Measurements from ENCODE around the gene ARNT2.

DNA sequence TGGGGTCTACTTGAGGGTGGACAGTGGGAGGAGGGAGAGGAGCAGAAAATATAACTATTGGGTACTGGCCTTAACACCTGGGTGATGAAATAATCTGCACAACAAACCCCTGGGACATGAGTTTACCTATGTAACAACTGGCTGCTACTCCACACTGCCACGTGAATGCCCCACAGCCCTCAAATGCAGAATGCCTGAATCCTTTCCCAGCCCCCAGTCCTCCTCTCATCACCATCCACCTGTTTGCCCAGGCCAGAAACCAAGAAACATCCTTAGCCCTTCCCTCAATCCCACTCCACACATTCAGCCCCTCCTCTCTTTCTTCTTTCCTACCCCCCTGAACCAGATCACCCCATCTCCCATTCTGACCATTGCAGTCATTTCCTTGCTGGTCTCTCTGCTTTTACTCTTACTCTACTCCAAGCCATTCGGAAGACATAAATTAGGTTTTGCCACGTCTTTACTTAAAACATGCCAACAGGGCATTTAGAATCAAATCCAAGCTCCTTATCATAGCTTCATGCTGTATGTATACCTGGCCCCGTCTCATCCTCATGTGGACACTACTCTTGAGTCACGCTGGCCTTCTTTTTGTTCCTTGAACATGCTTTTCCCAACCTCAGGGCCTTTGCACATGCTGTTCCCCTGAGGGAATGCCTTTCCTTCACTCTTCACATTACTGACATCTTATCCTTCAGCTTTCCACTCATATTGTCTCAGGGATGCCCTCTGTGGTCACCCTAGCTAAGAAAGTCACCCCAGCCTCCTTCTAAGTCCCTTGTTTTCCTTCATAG lies 153.5 kb downstream of the ARNT2 start:
- TF ChIP-seq, protein P1, sequence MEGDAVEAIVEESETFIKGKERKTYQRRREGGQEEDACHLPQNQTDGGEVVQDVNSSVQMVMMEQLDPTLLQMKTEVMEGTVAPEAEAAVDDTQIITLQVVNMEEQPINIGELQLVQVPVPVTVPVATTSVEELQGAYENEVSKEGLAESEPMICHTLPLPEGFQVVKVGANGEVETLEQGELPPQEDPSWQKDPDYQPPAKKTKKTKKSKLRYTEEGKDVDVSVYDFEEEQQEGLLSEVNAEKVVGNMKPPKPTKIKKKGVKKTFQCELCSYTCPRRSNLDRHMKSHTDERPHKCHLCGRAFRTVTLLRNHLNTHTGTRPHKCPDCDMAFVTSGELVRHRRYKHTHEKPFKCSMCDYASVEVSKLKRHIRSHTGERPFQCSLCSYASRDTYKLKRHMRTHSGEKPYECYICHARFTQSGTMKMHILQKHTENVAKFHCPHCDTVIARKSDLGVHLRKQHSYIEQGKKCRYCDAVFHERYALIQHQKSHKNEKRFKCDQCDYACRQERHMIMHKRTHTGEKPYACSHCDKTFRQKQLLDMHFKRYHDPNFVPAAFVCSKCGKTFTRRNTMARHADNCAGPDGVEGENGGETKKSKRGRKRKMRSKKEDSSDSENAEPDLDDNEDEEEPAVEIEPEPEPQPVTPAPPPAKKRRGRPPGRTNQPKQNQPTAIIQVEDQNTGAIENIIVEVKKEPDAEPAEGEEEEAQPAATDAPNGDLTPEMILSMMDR (IDR thresholded peaks at IDR 0.05): no peak
- no peak for TF ChIP-seq POLR2A (IDR thresholded peaks at IDR 0.05)
